ENCODE data around the gene DCAF15.

Gene DCAF15

GRCh38 chr19:13930402-13930801 lies 21.9 kb upstream of the DCAF15 start:
- no peak for DNase-seq (ENCODE audit: low read depth in 2 of 2)
- no peak for TF ChIP-seq CTCF (IDR thresholded peaks at IDR 0.05; ENCODE audit: low read depth, low read length)
- H3K4me3 ChIP-seq (replicated peaks in 1 of 2; ENCODE audit: low read depth in 2 of 2, low read length in 2 of 2): no peak overlapping the region

- no peak overlapping the region for H3K4me3 ChIP-seq (replicated peaks in 1 of 2; ENCODE audit: low read depth in 2 of 2, low read length in 2 of 2)
- no peak for TF ChIP-seq CTCF (IDR thresholded peaks at IDR 0.05; ENCODE audit: low read depth, low read length)
- no peak for DNase-seq (ENCODE audit: low read depth in 2 of 2)
These were observed 20.7 kb upstream of the DCAF15 start for GRCh38 chr19:13931391-13932148.

GRCh38 chr19:13932149-13932637 lies 20.1 kb upstream of the DCAF15 start:
- no peak overlapping the region for H3K4me3 ChIP-seq (replicated peaks in 1 of 2; ENCODE audit: low read depth in 2 of 2, low read length in 2 of 2)
- no peak for DNase-seq (ENCODE audit: low read depth in 2 of 2)
- TF ChIP-seq CTCF (IDR thresholded peaks at IDR 0.05; ENCODE audit: low read depth, low read length): no peak

GRCh38 chr19:13932911-13933393 lies 19.4 kb upstream of the DCAF15 start:
- no peak for DNase-seq (ENCODE audit: low read depth in 2 of 2)
- no peak for TF ChIP-seq CTCF (IDR thresholded peaks at IDR 0.05; ENCODE audit: low read depth, low read length)
- H3K4me3 ChIP-seq (replicated peaks in 1 of 2; ENCODE audit: low read depth in 2 of 2, low read length in 2 of 2): no peak overlapping the region

- H3K4me3 ChIP-seq (replicated peaks in 1 of 2; ENCODE audit: low read depth in 2 of 2, low read length in 2 of 2): no peak overlapping the region
- TF ChIP-seq CTCF (IDR thresholded peaks at IDR 0.05; ENCODE audit: low read depth, low read length): no peak
- DNase-seq (ENCODE audit: low read depth in 2 of 2): no peak
These were observed 17.6 kb upstream of the DCAF15 start for GRCh38 chr19:13934785-13935109.

GRCh38 chr19:13935765-13936510 lies 16.4 kb upstream of the DCAF15 start:
- no peak overlapping the region for H3K4me3 ChIP-seq (replicated peaks in 1 of 2; ENCODE audit: low read depth in 2 of 2, low read length in 2 of 2)
- DNase-seq (ENCODE audit: low read depth in 2 of 2): peak in 1 of 2 donors; percentile 34
- no peak for TF ChIP-seq CTCF (IDR thresholded peaks at IDR 0.05; ENCODE audit: low read depth, low read length)

Measured in cardiac fibroblast (primary cell).